Measurements from ENCODE around the gene ZDHHC23.

GRCh38 chr3:113914646-113915045, 33.2 kb upstream of the ZDHHC23 start:
- TF ChIP-seq CTCF (IDR thresholded peaks at IDR 0.05) (no peak), EP300 (IDR thresholded peaks at IDR 0.05) (no peak), POLR2AphosphoS5 (IDR thresholded peaks at IDR 0.05) (no peak)
